ENCODE measurements around the gene TSSK1B.
"Not testable (repeated sequence)": the region's sequence is repeated elsewhere in the genome, so short reads cannot be mapped to it uniquely, and the experiment has no call there.

TSSK1B gene

DNA sequence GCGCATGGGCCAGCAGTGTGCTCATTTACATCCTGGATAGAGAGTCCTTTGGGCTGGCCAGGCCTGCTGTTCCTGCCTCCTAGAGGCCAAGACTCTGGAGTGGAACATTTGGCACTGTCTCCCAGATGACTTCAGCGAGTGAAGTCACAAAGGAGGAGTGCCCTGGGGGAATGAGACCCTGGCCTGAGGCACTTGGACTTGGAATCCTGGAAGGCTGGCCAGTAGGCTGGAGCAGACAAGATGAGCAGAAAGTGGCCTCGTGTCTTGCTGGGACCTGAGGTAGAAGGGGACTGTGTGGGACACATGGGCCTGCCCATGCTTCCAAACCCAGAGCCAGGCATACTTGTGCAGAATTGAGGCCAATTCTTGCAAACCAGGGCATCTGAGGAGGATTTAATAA, at the start of gene TSSK1B:
TSS of gene TSSK1B (minus strand) at position 101 of the 400 bp plus-strand sequence. CDS start 150 bp downstream, outside the sequence.
- in situ Hi-C loops (cut with HindIII; ENCODE audit: low sequenced_read_pairs) = no loop called here

DNA sequence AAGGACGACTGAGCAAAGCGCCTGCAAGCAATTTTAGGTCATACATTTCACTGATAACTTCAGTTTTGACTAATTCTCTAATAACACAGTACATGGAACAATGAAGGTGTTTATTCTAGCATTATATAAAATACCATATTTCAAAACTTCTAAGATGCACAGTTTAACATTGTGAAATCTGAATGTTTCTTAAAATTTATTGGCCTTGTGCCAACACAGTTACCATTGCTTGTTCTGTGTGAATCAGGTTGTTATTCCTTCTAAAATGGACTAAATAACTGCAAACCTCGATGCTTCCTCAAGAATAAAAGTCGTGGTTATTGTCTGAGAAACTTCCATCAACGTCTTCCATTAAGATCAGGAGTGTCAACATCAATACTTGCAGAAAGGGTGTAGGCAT, 45.5 kb upstream of the TSSK1B start:
- in situ Hi-C loops (cut with HindIII; ENCODE audit: low sequenced_read_pairs) = no loop called here

DNA sequence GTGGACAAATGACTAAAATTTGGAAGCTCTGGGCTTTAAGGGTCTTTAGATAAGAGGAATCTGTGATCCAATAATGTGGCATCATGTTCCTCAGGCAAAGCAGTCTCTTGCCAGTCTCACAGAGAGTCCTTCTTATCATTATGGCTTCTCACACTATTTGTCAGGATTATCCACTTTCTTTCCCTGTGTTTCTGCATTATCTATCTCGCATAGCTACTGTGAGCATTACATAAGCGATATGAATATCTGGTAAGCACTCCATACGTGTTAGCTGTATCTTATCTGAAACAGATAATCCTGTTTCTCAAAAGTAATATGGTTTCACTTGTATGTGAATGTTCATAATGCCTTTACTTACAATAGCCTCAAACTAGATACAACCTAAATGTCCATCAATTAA, 43.9 kb upstream of the TSSK1B start:
- in situ Hi-C loops (cut with HindIII; ENCODE audit: low sequenced_read_pairs) = no loop called here

- in situ Hi-C loops (cut with HindIII; ENCODE audit: low sequenced_read_pairs) = no loop called here
These were observed 39.4 kb upstream of the TSSK1B start for GRCh38 chr5:113474100-113474728.

GRCh38 chr5:113463032-113463431, 28.2 kb upstream of the TSSK1B start:
- in situ Hi-C loops (cut with HindIII; ENCODE audit: low sequenced_read_pairs) = no loop called here

GRCh38 chr5:113457106-113457505, 22.3 kb upstream of the TSSK1B start:
- in situ Hi-C loops (cut with HindIII; ENCODE audit: low sequenced_read_pairs) = not testable (repeated sequence)

GRCh38 chr5:113452941-113453340, 18.2 kb upstream of the TSSK1B start:
- in situ Hi-C loops (cut with HindIII; ENCODE audit: low sequenced_read_pairs) = no loop called here

GRCh38 chr5:113451797-113452196, 17.0 kb upstream of the TSSK1B start:
- in situ Hi-C loops (cut with HindIII; ENCODE audit: low sequenced_read_pairs) = no loop called here

DNA sequence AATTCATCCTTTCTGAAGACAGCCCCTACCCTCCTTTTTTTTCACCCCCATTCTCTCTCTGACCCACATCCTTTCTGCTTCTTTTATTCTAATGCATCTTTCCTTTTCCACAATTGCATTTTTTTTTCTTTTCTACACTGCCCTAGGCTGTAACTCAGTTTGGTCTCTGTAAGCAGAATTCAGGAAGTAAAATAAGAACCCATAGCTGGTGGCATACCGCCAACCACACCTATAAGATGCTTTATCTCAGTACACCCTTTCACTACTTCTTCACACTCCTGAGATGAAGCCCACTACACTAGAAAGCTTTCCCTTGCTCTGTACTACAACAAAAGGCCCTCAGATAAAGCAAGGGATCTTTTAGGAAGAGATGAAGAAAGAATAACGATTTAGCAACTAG, 16.1 kb upstream of the TSSK1B start:
- in situ Hi-C loops (cut with HindIII; ENCODE audit: low sequenced_read_pairs) = no loop called here

- in situ Hi-C loops (cut with HindIII; ENCODE audit: low sequenced_read_pairs) = no loop called here
These were observed 15.7 kb upstream of the TSSK1B start for GRCh38 chr5:113450462-113450861.

- in situ Hi-C loops (cut with HindIII; ENCODE audit: low sequenced_read_pairs) = no loop called here
These were observed 13.5 kb upstream of the TSSK1B start for GRCh38 chr5:113448252-113448651.

- in situ Hi-C loops (cut with HindIII; ENCODE audit: low sequenced_read_pairs) = no loop called here
These were observed 12.8 kb upstream of the TSSK1B start for GRCh38 chr5:113447498-113448050.

GRCh38 chr5:113446358-113446927, 11.7 kb upstream of the TSSK1B start:
- in situ Hi-C loops (cut with HindIII; ENCODE audit: low sequenced_read_pairs) = no loop called here

DNA sequence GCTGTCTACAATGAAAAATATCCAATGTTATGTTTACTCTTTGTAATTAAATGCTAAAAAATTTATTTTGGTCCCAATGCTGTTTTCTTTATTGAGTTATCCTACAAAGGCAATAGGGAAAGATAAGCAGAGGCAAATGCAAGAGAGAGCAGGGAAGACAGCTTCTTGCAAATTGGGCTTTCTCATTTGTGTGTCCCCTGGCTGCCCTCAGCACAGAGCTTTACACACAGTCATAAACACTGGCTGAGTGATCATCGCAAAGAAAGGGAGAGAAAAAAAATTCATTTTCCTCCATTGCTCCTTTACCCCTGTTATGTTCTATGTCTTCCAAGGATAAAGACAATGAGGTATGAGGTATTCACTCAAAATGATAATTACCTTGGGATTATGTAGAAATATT, 2.3 kb upstream of the TSSK1B start:
- in situ Hi-C loops (cut with HindIII; ENCODE audit: low sequenced_read_pairs) = no loop called here

DNA sequence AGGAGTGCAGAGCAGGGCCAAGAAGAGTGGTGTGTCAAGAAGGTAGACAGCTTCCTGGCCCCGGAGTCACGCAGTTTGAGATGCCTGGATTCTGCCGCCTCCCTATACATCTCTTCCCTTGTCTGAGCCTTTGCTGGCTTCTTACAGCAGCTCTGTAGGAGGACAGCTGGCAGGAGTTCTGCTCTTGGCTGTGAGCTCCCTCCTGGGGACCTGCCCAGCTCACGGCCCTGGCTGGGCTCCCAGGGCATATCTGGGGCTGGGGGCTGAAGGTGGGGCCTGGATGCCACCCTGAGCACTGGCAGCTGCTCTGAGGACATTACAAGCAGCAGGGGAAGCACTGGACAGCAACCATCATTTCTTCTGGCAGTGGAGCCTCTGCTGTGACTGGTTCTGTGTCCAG, 786 bp upstream of the TSSK1B start:
- in situ Hi-C loops (cut with HindIII; ENCODE audit: low sequenced_read_pairs) = no loop called here

- in situ Hi-C loops (cut with HindIII; ENCODE audit: low sequenced_read_pairs) = no loop called here
These were observed 752 bp downstream of the TSSK1B start for GRCh38 chr5:113433862-113434612.

GRCh38 chr5:113433071-113433470, 1.7 kb downstream of the TSSK1B start:
- in situ Hi-C loops (cut with HindIII; ENCODE audit: low sequenced_read_pairs) = no loop called here

GRCh38 chr5:113427871-113428574, 6.8 kb downstream of the TSSK1B start:
- in situ Hi-C loops (cut with HindIII; ENCODE audit: low sequenced_read_pairs) = no loop called here

DNA sequence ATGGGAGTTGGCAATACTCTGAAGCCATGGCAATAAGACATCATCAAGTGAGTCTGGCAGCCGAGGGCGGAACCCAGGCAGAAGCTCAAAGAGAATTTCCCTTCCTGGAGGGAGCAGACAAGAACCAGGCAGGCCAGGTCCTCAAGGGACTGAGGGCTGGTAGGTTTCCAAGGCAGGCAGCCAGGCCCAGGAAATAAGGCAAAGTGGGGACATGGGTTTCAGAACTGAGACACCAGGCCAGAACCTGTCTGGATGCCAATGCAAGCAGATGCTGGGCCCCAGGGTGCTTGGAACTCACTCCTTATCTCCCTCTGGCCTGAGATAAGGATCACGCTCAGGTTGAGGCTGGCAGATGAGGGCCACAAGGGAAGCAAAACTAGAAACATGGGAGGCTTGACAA, 8.9 kb downstream of the TSSK1B start:
- in situ Hi-C loops (cut with HindIII; ENCODE audit: low sequenced_read_pairs) = no loop called here

GRCh38 chr5:113421693-113422092, 13.1 kb downstream of the TSSK1B start:
- in situ Hi-C loops (cut with HindIII; ENCODE audit: low sequenced_read_pairs) = no loop called here

GRCh38 chr5:113405530-113405929, 29.3 kb downstream of the TSSK1B start:
- in situ Hi-C loops (cut with HindIII; ENCODE audit: low sequenced_read_pairs) = no loop called here
